GM12878 (cell line): ENCODE results near the gene TXLNA. TPM values are rescaled to one million over a fixed set of nuclear protein-coding genes. Genes with fewer than 3 reads are reported as not detected.
"Not testable (repeated sequence)": the region's sequence is repeated elsewhere in the genome, so short reads cannot be mapped to it uniquely, and the experiment has no call there.

Experiments
- ATAC-seq: fragments of 200-7000 bp; cut with Tn5 transposase; 3 replicates; pipeline ENCODE4 v1.9.1; 2020; ENCODE audit warnings: mild to moderate bottlenecking, moderate library complexity
- BruUV-seq: library from RNA; stranded (reverse); fragments of 400-500 nt; replicated peaks from 2 replicates; lab custom pipeline; 2021; lab: Mats Ljungman, UMichigan
- CTCF ChIA-PET: fragments of 300-600 bp; sonication (Branson Sonifier 250); formaldehyde crosslinking; extraction: SDS; loops from one replicate; lab custom pipeline; 2021; ENCODE audit warnings: inconsistent platforms; lab: Yijun Ruan, JAX
- POLR2A ChIA-PET: fragments of 350-600 bp; formaldehyde crosslinking; extraction: SDS; loops from one replicate; lab custom pipeline; 2021; ENCODE audit warnings: inconsistent platforms; lab: Charles Lee
- RAD21 ChIA-PET: fragments of 300-600 bp; sonication (Branson Sonifier 250); formaldehyde crosslinking; loops from one replicate; lab custom pipeline; 2023; ENCODE audit warnings: antibody characterized with exemption; ENCODE audit not compliant: unreplicated experiment; lab: Charles Lee
- SMC1A ChIA-PET: fragments of 300-600 bp; sonication (Branson Sonifier 250); formaldehyde crosslinking; loops from one replicate; lab custom pipeline; 2023; ENCODE audit not compliant: unreplicated experiment, uncharacterized antibody; lab: Charles Lee
- DNase-seq: peaks from one replicate; pipeline ENCODE4 v3.0.0-alpha.2; 2011; ENCODE audit warnings: low read depth, low spot score
- FAIRE-seq: peaks from 3 replicates; lab custom pipeline; 2011; peaks lifted over from hg19 to GRCh38; lab: Jason Lieb, UNC
- H2AFZ ChIP-seq: 2 replicates; pipeline ENCODE4 v1.6.0; 2011; ENCODE audit warnings: low read depth, low read length, control low read depth; ENCODE audit not compliant: control insufficient read depth
- H3K27ac ChIP-seq: 2 replicates; pipeline ENCODE4 v1.5.1; 2011; ENCODE audit warnings: control low read depth; ENCODE audit not compliant: control insufficient read depth, insufficient read depth
- H3K27me3 ChIP-seq, 2 experiments: replicated peaks in 1 of 2; 2 replicates each; pipeline versions ENCODE4 v1.6.0 to v1.6.1; 2011; ENCODE audit warnings: low read length in 1 of 2; ENCODE audit not compliant: control insufficient read depth in 2 of 2, insufficient read depth in 2 of 2
- H3K36me3 ChIP-seq, 2 experiments: 2 replicates each; pipeline ENCODE4 v1.5.1; 2011; ENCODE audit warnings: low read length in 1 of 2; ENCODE audit not compliant: control insufficient read depth in 2 of 2, insufficient read depth in 2 of 2
- H3K4me1 ChIP-seq: 2 replicates; pipeline ENCODE4 v1.6.1; 2011; ENCODE audit warnings: mild to moderate bottlenecking, low read length, moderate library complexity, mixed read lengths; ENCODE audit not compliant: control insufficient read depth, insufficient read depth
- H3K4me2 ChIP-seq: 2 replicates; pipeline ENCODE4 v1.6.0; 2011; ENCODE audit warnings: control low read depth; ENCODE audit not compliant: control insufficient read depth, insufficient read depth
- H3K4me3 ChIP-seq: fragments of 200-600 bp; sonication (generic); 2 replicates; pipeline ENCODE4 v1.5.1; 2016
- H3K79me2 ChIP-seq: 2 replicates; pipeline ENCODE4 v1.6.0; 2011; ENCODE audit warnings: low read length; ENCODE audit not compliant: control insufficient read depth, insufficient read depth
- H3K9ac ChIP-seq: 2 replicates; pipeline ENCODE4 v1.8.0; 2011; ENCODE audit warnings: low read length, control low read depth, mixed read lengths; ENCODE audit not compliant: control insufficient read depth, insufficient read depth
- H3K9me3 ChIP-seq: replicated peaks from 3 replicates; pipeline ENCODE4 v1.5.1; 2011; ENCODE audit warnings: mild to moderate bottlenecking, low read length; ENCODE audit not compliant: control insufficient read depth, insufficient read depth
- H4K20me1 ChIP-seq: 2 replicates; pipeline ENCODE4 v1.6.0; 2011; ENCODE audit not compliant: control insufficient read depth, insufficient read depth
- RFX5 ChIP-seq: IDR thresholded peaks from 2 replicates; pipeline ENCODE4 v1.6.1; 2011; ENCODE audit warnings: low read depth, low read length, improper control_type of control experiment
- SRF ChIP-seq, 2 experiments: IDR thresholded peaks; 2 replicates each; pipeline ENCODE4 v1.6.1; 2011; ENCODE audit warnings: low read depth in 2 of 2, low read length in 2 of 2, mild to moderate bottlenecking in 1 of 2, moderate library complexity in 1 of 2
- WGBS: methylation state at CpG from one replicate; pipeline ENCODE4 v1.1.6; 2016; ENCODE audit warnings: low lambda C conversion rate; ENCODE audit not compliant: insufficient replicate concordance, insufficient coverage; ENCODE audit errors: missing lambda C conversion rate; 5-methylcytosine and 5-hydroxymethylcytosine counted together
- in situ Hi-C: fragments of 300-500 bp; cut with MboI; formaldehyde crosslinking; loops from 9 replicates; pipeline ENCODE4 v1.14.3; 2018; ENCODE audit warnings: mixed read lengths
- intact Hi-C: fragments of 100-400 bp; cut with micrococcal nuclease; formaldehyde crosslinking; loops from one replicate; pipeline ENCODE4 v1.14.2; 2022; ENCODE audit not compliant: unreplicated experiment
- polyA plus RNA-seq, 11 experiments: library from polyadenylated mRNA; depleted of rRNA in 4 of 11; unstranded in 6 of 11; stranded (reverse) in 5 of 11; fragments of >200 nt; fragmentation: Nextera tagmentation in 4 of 11; fragmentation: Illumina TruSeq in 1 of 11; extraction: Ambion mirVana in 4 of 11; extraction: Trizol in 1 of 11; gene quantifications; 1 replicate in 1 of 11; 2 replicates in 10 of 11; pipeline versions ENCODE4 v1.2.1 to v1.2.3, GENCODE V29; 2011 to 2016; ENCODE audit warnings: inconsistent platforms in 2 of 11, missing spikeins in 2 of 11, low read depth in 1 of 11
- total RNA-seq, 4 experiments: library from RNA; depleted of rRNA in 3 of 4; stranded (reverse); fragments of >200 nt in 3 of 4; fragmentation: Illumina TruSeq in 1 of 4; extraction: Trizol in 1 of 4; gene quantifications; 2 replicates each; pipeline versions ENCODE4 v1.2.1 to v1.2.3, GENCODE V29; 2013 to 2021

Gene TXLNA
- total and polyA plus RNA-seq, 10 of the 15 experiments (the other 5 are each of a cell fraction or from before 2014, with no cell fraction given), result 7.2 to 93.7 (median 47.9) TPM

- TF ChIP-seq RFX5, result no peak
These were observed 16.1 kb upstream of the TXLNA start (continued) for GRCh38 chr1:32163405-32163804.

DNA sequence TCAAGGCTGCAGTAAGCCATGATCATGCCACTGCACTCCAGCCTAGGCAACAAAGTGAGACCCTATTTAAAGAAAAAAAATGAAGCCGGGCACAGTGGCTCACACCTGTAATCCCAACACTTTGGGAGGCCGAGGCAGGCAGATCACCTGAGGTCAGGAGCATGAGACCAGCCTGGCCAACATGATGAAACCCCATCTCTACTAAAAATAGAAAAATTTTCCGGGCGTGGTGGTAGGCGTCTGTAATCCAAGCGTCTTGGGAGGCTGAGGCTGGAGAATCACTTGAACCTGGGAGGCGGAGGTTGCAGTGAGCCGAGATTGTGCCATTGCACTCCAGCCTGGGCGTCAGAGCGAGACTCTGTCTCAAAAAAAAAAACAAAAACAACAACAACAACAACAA lies 13.8 kb upstream of the TXLNA start:
- H3K4me2 ChIP-seq, BruUV-seq, DNase-seq, H3K9me3 ChIP-seq, ATAC-seq, RAD21 ChIA-PET, intact Hi-C loops, in situ Hi-C loops, H2AFZ ChIP-seq, H4K20me1 ChIP-seq, H3K27ac ChIP-seq, H3K4me3 ChIP-seq, H3K9ac ChIP-seq, H3K27me3 ChIP-seq, SMC1A ChIA-PET, FAIRE-seq, CTCF ChIA-PET, H3K79me2 ChIP-seq, H3K4me1 ChIP-seq: not testable (repeated sequence)
- 95% methylated on average over 10 of the region's 10 CpGs for WGBS
- POLR2A ChIA-PET, result interaction anchor here (0.7 kb wide), 1 partner anchor 204 kb away, joined by 3 read pairs; no protein-coding TSS in a partner anchor
- peaks cover 14 to 35% of the 10 kb centered on the region in 2 experiments for H3K36me3 ChIP-seq

GRCh38 chr1:32170991-32171390 lies 8.5 kb upstream of the TXLNA start:
- no peaks in the 10 kb centered on the region for H4K20me1 ChIP-seq
- no peaks in the 10 kb centered on the region for H3K9me3 ChIP-seq
- DNase-seq, result no peak
- H3K4me2 ChIP-seq, result no peak overlapping the region
- RAD21 ChIA-PET, result no interaction called here
- no peaks in the 10 kb centered on the region for H3K79me2 ChIP-seq
- H2AFZ ChIP-seq, result no peak overlapping the region
- no peak overlapping the region for H3K9ac ChIP-seq
- no peak overlapping the region for H3K4me3 ChIP-seq
- no peaks in the 10 kb centered on the region for H3K27me3 ChIP-seq
- no peak overlapping the region for H3K27ac ChIP-seq
- CTCF ChIA-PET, result no interaction called here
- TF ChIP-seq SRF (IDR thresholded peaks at IDR 0.05; ENCODE audit: low read depth in 2 of 2, low read length in 2 of 2), result no peak
- TF ChIP-seq, all 136 proteins: peak for 0
- ATAC-seq (no peak), FAIRE-seq (no peak)
- POLR2A ChIA-PET, result no interaction called here
- intact Hi-C loops (no loop called here), in situ Hi-C loops (no loop called here)
- no peaks in the 10 kb centered on the region for H3K4me1 ChIP-seq
- no TSS peak for BruUV-seq
- SMC1A ChIA-PET, result no interaction called here
- WGBS, result 93% methylated on average over 4 of the region's 4 CpGs
- peaks cover 11 to 39% of the 10 kb centered on the region in 2 experiments for H3K36me3 ChIP-seq
